ENCODE measurements around the gene TMEM260. TPM values are rescaled to one million over a fixed set of nuclear protein-coding genes. Genes with fewer than 3 reads are reported as not detected.

TMEM260 gene
- polyA plus RNA-seq, 3 donors: 7.5 to 8.8 (median 8.3) TPM

DNA sequence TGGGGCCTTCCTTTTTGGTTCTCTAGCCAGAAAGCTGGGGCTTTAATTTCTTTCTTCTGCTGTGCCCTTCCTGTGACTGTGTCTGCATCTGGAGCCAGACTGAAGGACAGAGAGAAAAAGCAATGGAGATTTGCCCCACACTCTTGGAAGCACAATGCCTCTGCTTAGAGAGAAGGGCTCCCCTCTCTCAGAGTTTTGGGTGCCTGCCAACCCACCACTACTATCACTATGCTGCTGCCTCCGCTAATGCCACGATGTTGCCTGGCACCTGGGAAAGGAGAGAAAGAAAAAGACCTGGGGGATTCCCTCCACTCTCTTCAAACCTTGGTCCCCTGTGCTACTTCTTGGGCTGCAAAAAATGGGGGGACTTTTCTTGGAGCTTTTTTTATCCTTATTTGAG is 52.6 kb downstream of the TMEM260 start:
- no peak overlapping the region for H3K27ac ChIP-seq (ENCODE audit: low read depth in 1 of 2, low read length in 2 of 2)
- no peak overlapping the region for H3K4me3 ChIP-seq (replicated peaks in 1 of 3; ENCODE audit: low read depth in 2 of 3, low read length in 3 of 3)
- H3K79me2 ChIP-seq (ENCODE audit: insufficient read depth, low read length): no peaks in the 10 kb centered on the region
- H3K36me3 ChIP-seq (replicated peaks in 1 of 2; ENCODE audit: control insufficient read depth in 1 of 2, insufficient read depth in 2 of 2, low read length in 2 of 2): peaks cover 74 to 98% of the 10 kb centered on the region in 2 donors
- intact Hi-C loops (cut with micrococcal nuclease): no loop called here
- no peaks in the 10 kb centered on the region for H3K4me1 ChIP-seq (ENCODE audit: control insufficient read depth in 1 of 2, insufficient read depth in 2 of 2, low read length in 2 of 2)
- no peaks in the 10 kb centered on the region for H3K27me3 ChIP-seq (ENCODE audit: control insufficient read depth in 2 of 2, insufficient read depth in 2 of 2, low read length in 2 of 2)
- TF ChIP-seq, protein P1, sequence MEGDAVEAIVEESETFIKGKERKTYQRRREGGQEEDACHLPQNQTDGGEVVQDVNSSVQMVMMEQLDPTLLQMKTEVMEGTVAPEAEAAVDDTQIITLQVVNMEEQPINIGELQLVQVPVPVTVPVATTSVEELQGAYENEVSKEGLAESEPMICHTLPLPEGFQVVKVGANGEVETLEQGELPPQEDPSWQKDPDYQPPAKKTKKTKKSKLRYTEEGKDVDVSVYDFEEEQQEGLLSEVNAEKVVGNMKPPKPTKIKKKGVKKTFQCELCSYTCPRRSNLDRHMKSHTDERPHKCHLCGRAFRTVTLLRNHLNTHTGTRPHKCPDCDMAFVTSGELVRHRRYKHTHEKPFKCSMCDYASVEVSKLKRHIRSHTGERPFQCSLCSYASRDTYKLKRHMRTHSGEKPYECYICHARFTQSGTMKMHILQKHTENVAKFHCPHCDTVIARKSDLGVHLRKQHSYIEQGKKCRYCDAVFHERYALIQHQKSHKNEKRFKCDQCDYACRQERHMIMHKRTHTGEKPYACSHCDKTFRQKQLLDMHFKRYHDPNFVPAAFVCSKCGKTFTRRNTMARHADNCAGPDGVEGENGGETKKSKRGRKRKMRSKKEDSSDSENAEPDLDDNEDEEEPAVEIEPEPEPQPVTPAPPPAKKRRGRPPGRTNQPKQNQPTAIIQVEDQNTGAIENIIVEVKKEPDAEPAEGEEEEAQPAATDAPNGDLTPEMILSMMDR (IDR thresholded peaks at IDR 0.05): no peak
- H3K9ac ChIP-seq (ENCODE audit: insufficient read depth, low read length, poor library complexity, severe bottlenecking): no peak overlapping the region
- 100% methylated on average over 1 of the region's 2 CpGs for WGBS (ENCODE audit: insufficient coverage)
- H2AFZ ChIP-seq (ENCODE audit: insufficient read depth, low read depth, low read length, poor library complexity, severe bottlenecking): no peak overlapping the region
- peaks cover 0 to 2% (median 0%) of the 10 kb centered on the region in 3 donors for H3K27me3 Mint-ChIP-seq (ENCODE audit: low read depth in 3 of 3)
- H3K27ac Mint-ChIP-seq: no peak overlapping the region
- H3K9me3 ChIP-seq (replicated peaks in 1 of 2; ENCODE audit: control insufficient read depth in 1 of 2, insufficient read depth in 1 of 2, low read length in 2 of 2): peaks cover 8 to 20% of the 10 kb centered on the region in 2 donors
- DNase-seq: no peak
- H4K20me1 ChIP-seq (ENCODE audit: insufficient read depth, low read length): no peaks in the 10 kb centered on the region
- H3K36me3 Mint-ChIP-seq: peaks cover 81 to 94% of the 10 kb centered on the region in 2 donors
- H3K4me3 Mint-ChIP-seq: no peak overlapping the region
- H3K9me3 Mint-ChIP-seq: peaks cover 13 to 25% (median 19%) of the 10 kb centered on the region in 7 donors
- H3K4me1 Mint-ChIP-seq: no peaks in the 10 kb centered on the region
- H3K4me2 ChIP-seq (replicated peaks; ENCODE audit: extremely low read depth, low read length, poor library complexity, severe bottlenecking): no peak overlapping the region

DNA sequence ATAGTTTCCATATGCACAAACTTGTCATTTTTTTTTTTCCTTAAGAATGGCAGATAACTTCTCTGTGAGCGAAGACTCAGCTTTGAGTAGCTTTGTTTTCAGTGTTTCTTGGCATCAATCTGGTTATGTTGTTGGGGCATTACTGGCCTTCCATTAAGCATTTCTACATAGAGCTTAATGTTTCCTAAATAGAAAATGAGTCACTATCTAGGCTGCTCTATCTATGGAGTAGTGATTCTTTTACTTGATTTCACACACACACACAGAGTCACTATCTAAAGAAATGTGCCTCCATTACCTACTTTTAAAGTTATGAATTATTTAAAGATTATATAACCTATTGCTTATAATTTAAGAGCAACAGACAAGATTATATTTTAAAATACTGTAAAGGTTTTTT is 53.9 kb downstream of the TMEM260 start:
- H3K4me2 ChIP-seq (replicated peaks; ENCODE audit: extremely low read depth, low read length, poor library complexity, severe bottlenecking): no peak overlapping the region
- no peak overlapping the region for H2AFZ ChIP-seq (ENCODE audit: insufficient read depth, low read depth, low read length, poor library complexity, severe bottlenecking)
- H3K27ac Mint-ChIP-seq: no peak overlapping the region
- H3K9me3 Mint-ChIP-seq: peaks cover 13 to 27% (median 22%) of the 10 kb centered on the region in 7 donors
- H4K20me1 ChIP-seq (ENCODE audit: insufficient read depth, low read length): no peaks in the 10 kb centered on the region
- H3K27ac ChIP-seq (ENCODE audit: low read depth in 1 of 2, low read length in 2 of 2): no peak overlapping the region
- peaks cover 83 to 96% of the 10 kb centered on the region in 2 donors for H3K36me3 Mint-ChIP-seq
- H3K4me3 Mint-ChIP-seq: no peak overlapping the region
- WGBS (ENCODE audit: insufficient coverage): no CpG with 5 or more reads among the region's 1 CpG
- H3K27me3 Mint-ChIP-seq (ENCODE audit: low read depth in 3 of 3): peaks cover 0 to 2% (median 0%) of the 10 kb centered on the region in 3 donors
- H3K4me3 ChIP-seq (replicated peaks in 1 of 3; ENCODE audit: low read depth in 2 of 3, low read length in 3 of 3): no peak overlapping the region
- H3K27me3 ChIP-seq (ENCODE audit: control insufficient read depth in 2 of 2, insufficient read depth in 2 of 2, low read length in 2 of 2): no peaks in the 10 kb centered on the region
- H3K36me3 ChIP-seq (replicated peaks in 1 of 2; ENCODE audit: control insufficient read depth in 1 of 2, insufficient read depth in 2 of 2, low read length in 2 of 2): peaks cover 81 to 100% of the 10 kb centered on the region in 2 donors
- H3K4me1 Mint-ChIP-seq: no peaks in the 10 kb centered on the region
- no peak for DNase-seq
- no peaks in the 10 kb centered on the region for H3K79me2 ChIP-seq (ENCODE audit: insufficient read depth, low read length)
- TF ChIP-seq, protein P1 (IDR thresholded peaks at IDR 0.05): no peak
- intact Hi-C loops (cut with micrococcal nuclease): no loop called here
- peaks cover 8 to 31% of the 10 kb centered on the region in 2 donors for H3K9me3 ChIP-seq (replicated peaks in 1 of 2; ENCODE audit: control insufficient read depth in 1 of 2, insufficient read depth in 1 of 2, low read length in 2 of 2)
- H3K4me1 ChIP-seq (ENCODE audit: control insufficient read depth in 1 of 2, insufficient read depth in 2 of 2, low read length in 2 of 2): no peaks in the 10 kb centered on the region
- no peak overlapping the region for H3K9ac ChIP-seq (ENCODE audit: insufficient read depth, low read length, poor library complexity, severe bottlenecking)

Measured in CD14-positive monocyte (primary cell).